ENCODE data around the gene UNC45A.
"Not testable (repeated sequence)": the region's sequence is repeated elsewhere in the genome, so short reads cannot be mapped to it uniquely, and the experiment has no call there.

Gene UNC45A

DNA sequence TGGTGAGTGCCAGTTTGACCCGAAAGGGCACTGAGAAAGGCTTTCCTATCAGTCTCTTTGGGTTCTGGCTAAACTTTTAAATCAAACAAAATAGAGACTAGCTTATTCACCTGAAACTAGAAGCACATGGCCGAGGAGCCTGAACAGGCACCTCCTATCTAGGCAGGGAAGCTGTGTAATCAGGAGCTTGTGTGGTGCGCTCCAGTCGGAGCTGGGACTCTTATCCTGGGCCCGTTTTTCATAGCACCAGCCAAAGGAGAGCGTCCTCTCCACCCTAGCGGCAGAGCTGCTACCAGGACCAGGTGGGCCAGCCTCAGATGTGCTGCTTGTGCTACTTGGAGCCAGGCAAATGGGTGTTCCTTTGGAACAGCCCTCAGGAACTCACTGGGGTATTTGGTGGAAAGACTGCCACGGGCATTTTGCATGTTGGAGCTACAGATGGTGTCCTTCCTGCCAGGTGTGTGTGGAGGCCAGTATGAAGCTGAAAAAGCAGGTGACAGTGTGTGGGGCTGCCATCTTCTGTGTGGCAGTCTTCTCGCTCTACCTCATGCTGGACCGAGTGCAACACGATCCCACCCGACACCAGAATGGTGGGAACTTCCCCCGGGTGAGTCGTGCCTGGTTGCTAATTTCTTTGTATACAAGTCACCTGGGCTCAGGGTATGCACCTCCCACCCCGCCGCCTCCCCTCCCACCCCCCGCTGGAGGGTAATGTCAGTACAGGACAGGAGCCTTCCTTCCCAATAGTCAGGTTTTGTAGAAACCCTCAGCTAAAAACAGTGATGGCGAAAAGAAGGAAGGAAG lies 31.1 kb upstream of the UNC45A start:
- no peak for FAIRE-seq

DNA sequence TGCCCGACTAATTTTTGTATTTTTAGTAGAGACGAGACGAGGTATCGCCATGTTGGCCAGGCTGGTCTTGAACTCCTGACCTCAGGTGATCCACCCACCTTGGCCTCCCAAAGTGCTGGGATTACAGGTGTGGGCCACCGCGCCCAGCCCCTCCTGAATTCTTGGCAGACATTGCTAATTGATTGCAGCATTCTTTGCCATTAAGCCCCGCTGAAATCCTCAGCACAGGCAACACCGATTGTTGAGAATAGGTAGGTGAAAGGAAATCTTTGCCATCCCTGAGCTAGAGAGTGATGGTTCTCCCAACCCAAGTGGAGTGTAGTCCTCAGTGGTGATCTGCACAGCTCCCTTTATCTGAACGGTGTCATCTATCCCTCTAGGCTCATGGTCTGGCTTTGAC lies 30.3 kb upstream of the UNC45A start:
- no peak for FAIRE-seq

DNA sequence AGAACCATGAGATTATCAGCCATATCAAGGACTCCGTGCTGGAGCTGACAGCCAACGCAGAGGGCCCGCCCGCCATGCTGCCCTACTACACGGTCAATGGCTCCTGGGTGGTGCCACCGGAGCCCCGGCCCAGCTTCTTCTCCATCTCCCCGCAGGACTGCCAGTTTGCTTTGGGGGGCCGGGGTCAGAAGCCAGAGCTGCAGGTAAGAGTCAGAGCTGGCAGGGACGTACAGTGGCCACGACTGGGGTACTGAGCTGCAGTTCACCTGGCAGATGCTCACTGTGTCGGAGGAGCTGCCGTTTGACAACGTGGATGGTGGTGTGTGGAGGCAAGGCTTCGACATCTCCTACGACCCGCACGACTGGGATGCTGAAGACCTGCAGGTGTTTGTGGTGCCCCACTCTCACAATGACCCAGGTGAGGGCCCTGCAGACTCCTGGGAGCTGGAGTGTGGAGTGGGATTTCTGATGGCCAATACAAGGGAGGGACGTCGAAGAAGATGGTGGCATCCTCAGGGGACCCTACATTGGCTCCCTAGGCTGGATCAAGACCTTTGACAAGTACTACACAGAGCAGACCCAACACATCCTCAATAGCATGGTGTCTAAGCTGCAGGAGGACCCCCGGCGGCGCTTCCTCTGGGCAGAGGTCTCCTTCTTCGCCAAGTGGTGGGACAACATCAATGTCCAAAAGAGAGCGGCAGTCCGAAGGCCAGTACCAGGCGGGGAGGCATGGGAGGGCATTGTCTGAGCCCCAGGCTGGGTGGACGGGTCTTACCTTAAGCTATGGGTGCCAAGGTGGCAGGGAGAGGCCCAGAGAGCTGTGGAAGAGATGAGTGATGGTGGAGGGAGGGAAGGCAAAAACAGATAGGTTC lies 29.5 kb upstream of the UNC45A start:
- no peak for FAIRE-seq

DNA sequence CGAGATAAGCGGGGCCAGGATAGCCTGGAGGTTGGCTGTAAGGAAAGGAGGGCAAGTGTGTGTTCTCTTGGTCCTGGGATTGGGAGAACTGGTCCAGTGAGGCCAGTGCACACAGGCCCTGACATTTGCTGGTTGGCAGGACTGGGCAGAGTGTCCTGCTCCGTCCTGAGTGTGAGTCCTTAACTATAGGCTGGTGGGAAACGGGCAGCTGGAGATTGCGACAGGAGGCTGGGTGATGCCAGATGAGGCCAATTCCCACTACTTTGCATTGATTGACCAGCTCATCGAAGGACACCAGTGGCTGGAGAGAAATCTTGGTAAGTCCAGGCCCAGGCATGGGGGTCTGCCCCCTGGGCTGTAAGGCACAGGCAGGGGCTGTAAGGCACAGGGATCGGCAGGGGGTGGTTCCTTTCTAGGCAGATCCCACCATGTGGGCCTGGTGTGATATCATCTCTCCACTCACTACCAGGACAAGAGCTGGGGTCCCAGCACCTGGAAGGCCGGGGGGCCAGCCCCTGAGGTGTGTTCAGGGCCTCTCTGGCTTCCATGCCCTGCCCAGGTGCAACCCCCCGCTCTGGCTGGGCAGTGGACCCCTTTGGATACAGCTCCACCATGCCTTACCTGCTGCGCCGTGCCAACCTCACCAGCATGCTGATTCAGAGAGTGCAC lies 28.8 kb upstream of the UNC45A start:
- FAIRE-seq = no peak

DNA sequence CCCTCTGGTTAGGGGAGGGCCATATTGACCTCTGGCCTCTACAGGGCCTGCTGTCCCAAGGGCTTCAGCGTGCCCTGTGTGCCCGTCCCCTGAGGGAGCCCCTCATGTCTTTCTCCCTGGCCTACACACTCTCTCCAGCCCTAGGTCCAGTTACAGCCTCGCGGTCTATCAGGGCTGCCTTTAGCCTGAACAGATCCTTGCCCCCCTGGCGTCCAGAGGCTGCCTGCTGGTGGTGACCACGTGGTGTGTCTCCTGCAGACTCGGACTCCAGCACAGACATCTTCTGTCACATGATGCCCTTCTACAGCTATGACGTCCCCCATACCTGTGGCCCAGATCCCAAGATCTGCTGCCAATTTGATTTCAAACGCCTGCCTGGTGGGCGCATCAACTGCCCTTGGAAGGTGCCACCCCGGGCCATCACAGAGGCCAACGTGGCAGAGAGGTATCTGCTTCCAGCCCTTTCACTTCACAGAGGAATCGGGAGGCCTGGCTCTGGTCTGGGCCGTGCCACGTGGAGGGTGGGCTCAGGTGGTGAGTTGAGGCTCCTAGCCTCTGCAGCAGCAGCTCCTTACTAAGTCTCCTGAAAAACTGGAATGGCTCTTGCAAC lies 27.9 kb upstream of the UNC45A start:
- FAIRE-seq = no peak

DNA sequence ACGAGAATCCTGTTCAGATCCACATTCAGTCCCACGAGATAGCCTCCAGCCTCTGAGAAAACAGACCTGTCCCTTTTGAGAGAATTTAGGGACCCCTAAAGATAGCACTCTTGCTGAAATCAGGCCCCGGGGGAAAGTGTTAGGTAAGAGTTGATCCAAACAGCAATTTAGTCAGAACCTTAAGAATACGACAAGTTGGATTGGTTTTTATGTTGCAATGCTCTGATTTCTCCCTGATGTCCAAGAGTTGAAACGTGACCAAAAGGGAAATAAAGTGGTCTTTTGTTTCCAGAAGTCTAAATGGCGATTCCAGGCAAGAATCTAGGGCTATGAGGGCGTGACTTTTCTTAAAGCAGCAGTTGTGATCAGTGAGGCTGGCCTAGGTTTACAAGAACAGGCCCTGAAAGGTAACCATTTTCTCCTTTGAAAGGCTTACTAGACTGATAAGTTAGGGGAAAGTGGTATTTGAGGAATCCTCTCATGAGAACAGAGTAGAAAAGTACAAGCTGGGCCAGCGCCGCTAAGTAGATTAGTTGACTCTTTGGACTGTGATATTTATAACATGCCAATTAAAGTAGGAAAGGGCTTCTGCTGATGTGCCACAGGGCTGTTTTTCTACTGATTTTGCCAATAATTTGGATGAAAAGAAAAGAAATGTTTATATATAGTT lies 27.1 kb upstream of the UNC45A start:
- FAIRE-seq = no peak

DNA sequence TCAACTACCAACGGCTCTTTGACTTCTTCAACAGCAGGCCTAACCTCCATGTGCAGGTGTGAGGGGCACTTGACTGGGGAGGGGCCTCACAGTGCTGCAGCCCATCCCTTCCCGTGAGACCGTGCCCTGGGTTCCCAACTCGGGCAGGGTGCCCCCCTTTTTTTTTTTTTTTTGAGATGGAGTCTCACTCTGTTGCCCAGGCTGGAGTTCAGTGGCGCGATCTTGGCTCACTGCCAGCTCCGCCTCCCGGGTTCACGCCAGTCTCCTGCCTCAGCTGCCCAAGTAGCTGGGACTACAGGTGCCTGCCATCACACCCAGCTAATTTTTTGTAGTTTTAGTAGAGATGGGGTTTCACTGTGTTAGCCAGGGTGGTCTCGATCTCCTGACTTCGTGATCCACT lies 25.6 kb upstream of the UNC45A start:
- FAIRE-seq = not testable (repeated sequence)

DNA sequence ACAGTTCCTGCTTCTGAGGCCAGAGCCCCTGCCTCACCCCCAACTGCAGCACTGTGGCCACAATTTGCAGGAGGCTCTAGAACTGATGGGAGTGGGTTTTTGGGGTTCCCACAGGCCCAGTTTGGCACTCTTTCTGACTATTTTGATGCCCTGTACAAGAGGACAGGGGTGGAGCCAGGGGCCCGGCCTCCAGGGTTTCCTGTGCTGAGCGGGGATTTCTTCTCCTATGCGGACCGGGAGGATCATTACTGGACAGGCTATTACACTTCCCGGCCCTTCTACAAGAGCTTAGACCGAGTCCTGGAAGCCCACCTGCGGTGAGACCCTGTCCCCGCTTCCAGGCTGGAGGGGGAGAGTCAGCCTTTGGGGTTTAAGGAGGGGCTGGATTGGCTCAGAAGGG lies 25.1 kb upstream of the UNC45A start:
- FAIRE-seq = no peak

DNA sequence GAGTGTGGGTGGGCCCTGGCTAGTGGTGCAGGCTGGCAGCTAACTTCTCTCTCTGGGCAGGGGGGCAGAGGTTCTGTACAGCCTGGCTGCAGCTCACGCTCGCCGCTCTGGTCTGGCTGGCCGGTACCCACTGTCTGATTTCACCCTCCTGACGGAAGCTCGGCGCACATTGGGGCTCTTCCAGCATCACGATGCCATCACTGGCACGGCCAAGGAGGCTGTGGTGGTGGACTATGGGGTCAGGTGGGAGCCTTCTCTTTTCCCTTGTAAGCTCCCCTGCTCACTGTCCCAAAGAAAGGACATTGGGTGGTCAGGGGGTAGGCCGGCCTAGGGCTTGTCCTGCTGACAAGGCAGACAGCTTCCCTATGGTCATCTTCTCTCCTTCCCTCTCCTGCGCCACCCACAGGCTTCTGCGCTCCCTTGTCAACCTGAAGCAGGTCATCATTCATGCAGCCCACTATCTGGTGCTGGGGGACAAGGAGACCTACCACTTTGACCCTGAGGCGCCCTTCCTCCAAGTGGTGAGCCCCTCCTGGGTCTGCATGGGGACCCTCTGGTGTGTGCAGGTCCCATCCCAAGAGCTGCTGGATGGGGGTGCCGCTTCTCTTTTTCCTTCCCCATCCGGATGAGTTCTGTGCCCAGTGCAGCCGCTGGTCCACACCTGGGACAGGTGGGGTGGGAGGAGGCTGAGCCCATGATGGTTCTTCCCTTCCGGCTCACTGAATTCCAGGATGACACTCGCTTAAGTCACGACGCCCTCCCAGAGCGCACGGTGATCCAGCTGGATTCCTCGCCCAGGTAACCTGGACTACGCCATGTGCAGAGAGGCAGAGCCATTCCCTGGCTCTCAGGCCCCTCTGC lies 24.4 kb upstream of the UNC45A start:
- FAIRE-seq = no peak

DNA sequence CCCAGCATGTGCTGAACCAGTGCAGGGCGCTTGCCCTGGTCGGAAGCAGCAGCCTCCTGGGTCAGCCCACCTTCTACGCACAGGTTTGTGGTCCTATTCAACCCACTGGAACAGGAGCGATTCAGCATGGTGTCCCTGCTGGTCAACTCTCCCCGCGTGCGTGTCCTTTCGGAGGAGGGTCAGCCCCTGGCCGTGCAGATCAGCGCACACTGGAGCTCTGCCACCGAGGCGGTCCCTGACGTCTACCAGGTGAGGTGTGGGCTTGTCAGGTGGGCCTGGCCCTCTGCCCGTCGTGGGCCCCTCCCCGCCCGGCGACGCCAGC lies 23.8 kb upstream of the UNC45A start:
- no peak for FAIRE-seq

DNA sequence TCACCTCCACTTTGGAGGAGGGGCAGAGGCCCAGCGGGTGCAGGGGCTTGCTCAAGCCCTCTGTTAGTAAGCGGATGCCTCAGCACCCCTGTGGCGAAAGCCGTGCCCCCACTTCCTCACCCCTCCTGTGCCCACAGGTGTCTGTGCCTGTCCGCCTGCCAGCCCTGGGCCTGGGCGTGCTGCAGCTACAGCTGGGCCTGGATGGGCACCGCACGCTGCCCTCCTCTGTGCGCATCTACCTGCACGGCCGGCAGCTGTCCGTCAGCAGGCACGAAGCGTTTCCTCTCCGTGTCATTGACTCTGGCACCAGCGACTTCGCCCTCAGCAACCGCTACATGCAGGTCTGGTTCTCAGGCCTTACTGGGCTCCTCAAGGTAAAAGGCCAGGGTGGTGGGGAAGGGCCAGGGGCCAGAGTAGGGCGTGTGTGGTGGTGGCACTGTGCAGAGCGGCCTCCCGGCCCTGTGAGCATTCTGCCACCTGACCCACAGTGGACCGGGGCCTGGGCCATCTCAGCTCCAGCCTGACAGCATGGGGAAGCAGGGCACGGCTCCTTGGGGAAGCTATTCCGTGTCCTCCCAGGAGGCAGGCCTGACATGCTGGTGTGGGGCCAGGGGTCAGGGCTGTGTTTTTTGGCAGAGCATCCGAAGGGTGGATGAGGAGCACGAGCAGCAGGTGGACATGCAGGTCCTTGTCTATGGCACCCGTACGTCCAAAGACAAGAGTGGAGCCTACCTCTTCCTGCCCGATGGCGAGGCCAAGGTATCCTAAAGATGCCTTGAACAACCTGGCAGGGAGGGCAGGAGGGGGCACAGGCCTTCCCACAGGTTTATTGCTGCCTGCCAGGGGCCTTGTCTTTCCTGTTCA lies 22.9 kb upstream of the UNC45A start:
- no peak for FAIRE-seq

DNA sequence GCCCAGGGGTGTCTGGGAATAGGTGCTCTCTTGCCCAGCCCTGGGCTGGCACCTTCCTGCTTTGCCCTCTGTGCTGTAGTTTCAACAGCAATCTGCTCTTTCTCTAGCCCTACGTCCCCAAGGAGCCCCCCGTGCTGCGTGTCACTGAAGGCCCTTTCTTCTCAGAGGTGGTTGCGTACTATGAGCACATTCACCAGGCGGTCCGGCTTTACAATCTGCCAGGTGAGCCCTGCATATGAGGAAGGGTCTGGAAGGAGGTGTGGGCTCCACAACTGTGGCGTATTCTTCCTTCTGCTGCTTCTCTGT lies 22.4 kb upstream of the UNC45A start:
- no peak for FAIRE-seq

DNA sequence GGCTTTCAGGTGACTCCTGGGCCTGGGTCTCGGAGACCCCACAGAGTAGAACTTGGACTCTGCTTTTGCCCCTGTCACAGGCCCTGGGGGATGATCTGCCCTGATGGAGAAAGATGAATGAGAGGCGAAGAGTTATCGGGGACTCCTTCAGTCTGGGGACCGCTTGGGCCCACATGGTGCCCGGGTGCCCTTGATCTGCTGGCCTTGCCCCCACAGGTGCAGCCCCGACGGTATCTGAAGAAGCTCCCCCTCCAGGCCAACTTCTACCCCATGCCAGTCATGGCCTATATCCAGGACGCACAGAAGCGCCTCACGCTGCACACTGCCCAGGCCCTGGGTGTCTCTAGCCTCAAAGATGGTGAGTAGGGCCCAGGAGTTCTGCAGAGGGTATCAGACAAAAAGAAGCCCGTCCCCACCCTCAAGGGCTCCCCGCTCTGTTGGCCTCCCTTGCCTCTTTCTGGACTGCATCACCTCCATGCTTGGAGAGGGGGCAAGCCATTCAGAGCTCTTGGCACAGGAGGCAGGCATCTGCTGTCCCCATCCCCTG lies 21.6 kb upstream of the UNC45A start:
- no peak for FAIRE-seq

DNA sequence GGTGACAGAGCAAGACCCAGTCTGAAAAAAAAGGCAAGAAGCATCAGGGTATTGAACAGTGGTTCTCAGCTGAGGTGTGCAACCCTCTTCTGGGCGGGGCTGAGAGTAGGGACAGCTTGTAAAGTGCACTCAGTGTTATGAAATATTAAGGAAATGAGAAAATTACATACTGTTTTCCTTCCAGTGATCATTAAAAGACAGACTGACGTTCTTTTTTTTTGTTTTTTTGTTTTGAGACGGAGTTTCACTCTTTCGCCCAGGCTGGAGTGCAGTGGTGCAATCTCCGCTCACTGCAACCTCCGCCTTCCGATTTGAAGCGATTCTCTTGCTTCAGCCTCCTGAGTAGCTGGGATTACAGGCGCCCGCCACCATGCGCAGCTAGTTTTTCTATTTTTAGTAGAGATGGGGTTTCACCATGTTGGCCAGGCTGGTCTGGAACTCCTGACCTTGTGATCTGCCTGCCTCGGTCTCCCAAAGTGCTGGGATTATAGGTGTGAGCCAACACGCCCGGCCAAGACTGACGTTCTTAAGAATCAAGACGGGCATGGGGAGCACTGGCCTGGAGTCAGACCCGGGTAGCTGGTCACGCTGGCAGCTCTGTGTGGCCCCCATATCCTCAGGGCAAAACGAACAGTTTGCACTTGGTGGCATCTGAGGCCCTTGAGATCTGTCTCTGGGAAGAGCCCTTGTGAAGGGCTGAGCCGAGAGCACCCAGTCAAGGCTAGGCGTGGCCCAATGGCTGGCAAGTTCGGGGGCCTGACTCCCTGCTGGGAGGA lies 20.6 kb upstream of the UNC45A start:
- FAIRE-seq = no peak

DNA sequence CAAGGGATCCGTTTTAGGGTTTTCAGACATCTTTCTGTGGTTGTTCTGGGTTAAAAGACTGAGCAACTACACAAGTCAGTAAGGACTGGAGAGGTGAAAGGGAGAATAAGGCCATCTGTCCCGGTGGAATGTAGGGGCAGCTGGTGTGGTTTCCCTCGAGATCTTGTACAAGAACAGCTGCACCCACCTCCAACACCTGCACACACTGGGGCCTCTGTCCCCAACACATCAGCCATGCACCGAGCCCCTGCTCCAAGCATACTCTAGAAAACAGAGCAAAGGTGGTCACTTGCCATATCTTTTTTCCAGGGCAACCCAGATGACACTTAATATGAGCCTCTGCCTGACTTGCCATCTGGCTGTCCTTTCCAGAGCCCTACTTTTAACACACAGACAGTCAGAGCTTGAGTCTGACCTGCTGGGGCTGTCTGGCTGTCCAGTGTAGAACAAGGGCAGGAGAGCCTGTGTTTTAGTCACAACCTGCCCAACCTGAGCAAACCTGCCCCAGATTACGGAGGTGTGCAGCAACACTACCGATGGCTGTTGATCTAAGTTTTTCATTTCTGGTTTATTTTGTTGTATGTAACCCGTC lies 19.8 kb upstream of the UNC45A start:
- no peak for FAIRE-seq

DNA sequence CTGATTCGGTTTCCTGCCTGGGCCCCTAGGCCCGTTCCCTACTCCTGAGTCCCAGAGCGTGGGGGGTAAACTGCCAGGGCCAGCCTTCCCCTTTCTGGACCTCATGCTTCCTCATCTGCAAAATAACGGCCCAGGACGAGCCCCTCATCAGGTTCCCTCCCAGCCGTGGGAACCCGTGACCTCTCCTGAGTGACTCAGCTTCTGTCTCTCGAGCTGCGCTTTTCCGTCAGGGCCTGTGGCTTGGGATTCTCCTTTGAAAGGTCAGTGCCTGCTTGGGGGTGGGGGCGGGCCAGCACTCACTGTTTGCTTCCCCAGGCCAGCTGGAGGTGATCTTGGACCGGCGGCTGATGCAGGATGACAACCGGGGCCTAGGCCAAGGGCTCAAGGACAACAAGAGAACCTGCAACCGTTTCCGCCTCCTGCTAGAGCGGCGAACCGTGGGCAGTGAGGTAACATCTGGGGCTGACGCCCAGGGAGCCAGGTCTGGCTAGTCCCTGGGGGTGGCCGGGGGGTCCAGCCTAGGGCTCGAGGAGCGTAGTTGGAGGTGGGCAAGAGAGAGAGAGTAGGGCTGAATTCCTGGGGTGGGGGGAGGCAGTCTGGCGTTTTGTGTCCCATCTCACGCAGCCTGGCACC lies 19.2 kb upstream of the UNC45A start:
- FAIRE-seq = no peak

DNA sequence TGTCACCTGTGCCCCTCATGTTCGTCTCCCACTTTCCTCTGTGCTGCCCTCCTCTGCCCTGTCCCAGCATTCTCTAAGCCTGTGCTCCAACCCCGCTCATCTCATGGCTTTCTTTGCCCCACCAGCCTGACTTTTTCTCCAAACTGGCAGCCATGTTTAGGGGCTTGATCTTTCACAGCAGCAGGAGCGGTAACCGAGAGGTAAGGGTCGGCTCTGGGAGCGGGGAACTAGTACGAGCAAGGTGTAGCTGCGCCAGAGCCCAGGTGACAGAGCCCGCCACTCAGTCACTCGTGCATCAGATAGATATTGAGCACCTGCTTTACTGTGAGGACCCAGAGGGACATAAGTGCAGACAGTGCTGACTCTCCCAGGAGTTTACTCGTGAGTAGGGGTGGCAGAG lies 18.6 kb upstream of the UNC45A start:
- no peak for FAIRE-seq

DNA sequence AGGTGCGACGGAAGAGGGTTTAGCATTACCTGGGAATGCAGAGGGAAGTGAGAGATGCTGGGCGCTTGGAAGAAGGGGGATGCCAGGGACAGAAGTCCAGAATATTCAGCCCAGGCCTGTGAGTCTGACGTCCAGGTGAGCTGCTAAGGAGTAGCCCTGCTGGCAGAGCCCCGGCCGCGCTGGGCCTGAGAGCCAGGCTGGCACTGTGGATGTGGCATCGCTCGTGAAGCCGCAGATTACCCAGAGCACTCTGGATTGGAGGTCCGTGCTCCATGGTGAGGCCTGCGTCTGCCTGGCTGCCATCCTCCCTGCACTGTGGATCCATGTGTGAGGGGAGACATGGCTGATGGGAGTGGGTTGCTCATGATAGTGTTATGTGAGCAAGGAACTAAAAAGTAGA lies 17.5 kb upstream of the UNC45A start:
- FAIRE-seq = no peak

Data from endometrium (tissue), 2 donors.